ENCODE measurements around the gene C11orf71.
A peak's percentile ranks its signal among the peaks of the same experiment; 100 is the strongest.

C11orf71 gene

GRCh38 chr11:114400216-114400914 lies at the start of gene C11orf71, which contains the start of gene RBM7:
TSS of gene C11orf71 (minus strand) at chr11:114400511. CDS start at chr11:114400331, 180 bp downstream.
TSS of gene RBM7 (plus strand) at chr11:114400666. CDS start at chr11:114400672, 6 bp downstream.
- H3K9me3 Mint-ChIP-seq = no peaks in the 10 kb centered on the region
- peak within 1 kb of the TSS; percentile 99 for H3K27ac Mint-ChIP-seq
- H3K4me1 Mint-ChIP-seq = peaks cover 34% of the 10 kb centered on the region
- DNase-seq (ENCODE audit: low spot score in 2 of 2) (peak; percentile 94 to 98), ATAC-seq (peak; percentile 97)
- peaks cover 53% of the 10 kb centered on the region for H3K36me3 Mint-ChIP-seq
- H3K4me3 Mint-ChIP-seq = peak within 1 kb of the TSS; percentile 92

DNA sequence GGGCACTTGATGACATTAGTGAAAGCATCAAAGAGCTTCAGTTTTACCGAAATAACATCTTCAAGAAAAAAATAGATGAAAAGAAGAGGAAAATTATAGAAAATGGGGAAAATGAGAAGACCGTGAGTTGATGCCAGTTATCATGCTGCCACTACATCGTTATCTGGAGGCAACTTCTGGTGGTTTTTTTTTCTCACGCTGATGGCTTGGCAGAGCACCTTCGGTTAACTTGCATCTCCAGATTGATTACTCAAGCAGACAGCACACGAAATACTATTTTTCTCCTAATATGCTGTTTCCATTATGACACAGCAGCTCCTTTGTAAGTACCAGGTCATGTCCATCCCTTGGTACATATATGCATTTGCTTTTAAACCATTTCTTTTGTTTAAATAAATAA lies 49.5 kb upstream of the C11orf71 start:
- Mint-ChIP-seq H3K36me3 (peaks cover 57% of the 10 kb centered on the region), H3K4me1 (peaks cover 13% of the 10 kb centered on the region), H3K4me3 (no peak overlapping the region), H3K27ac (no peak overlapping the region), H3K9me3 (no peaks in the 10 kb centered on the region)
- DNase-seq (ENCODE audit: low spot score in 2 of 2) = no peak
- no peak for ATAC-seq

DNA sequence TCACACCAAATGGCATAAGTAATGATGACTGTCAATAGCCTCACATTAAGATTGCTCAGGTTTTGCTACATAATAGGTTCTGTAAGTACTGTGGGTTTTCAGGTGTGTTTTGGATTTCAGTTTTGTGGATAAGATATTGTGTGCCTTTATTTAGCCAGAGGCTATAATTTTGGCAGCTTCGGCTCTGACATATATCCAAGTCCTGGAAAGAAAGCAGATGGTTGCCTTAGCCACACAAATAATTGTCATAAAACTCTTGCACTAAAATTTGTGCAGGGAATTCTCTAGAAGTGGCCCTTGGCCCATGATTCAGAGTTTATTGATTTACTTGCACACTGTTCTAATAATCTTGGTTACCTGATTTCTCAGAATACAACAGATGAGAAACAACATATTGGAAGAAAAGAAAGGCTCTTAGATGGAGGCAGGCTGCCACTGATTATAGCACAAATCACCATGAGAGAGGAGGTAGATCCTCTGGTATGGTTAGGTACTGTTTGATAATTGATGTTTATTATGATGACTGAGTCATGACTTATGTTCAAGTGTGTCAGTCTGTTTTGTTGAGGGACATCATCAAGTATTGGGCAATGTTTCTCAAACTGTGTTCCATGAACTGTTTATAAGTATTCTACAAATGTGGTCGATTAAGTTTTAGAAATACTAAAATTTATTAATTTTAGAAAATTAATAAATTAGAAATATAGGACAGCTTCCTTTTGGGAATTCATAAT lies 48.6 kb upstream of the C11orf71 start:
- Mint-ChIP-seq H3K36me3 (peaks cover 66% of the 10 kb centered on the region), H3K27ac (no peak overlapping the region), H3K4me1 (peaks cover 13% of the 10 kb centered on the region), H3K4me3 (no peak overlapping the region), H3K9me3 (no peaks in the 10 kb centered on the region)
- ATAC-seq = no peak
- no peak for DNase-seq (ENCODE audit: low spot score in 2 of 2)

DNA sequence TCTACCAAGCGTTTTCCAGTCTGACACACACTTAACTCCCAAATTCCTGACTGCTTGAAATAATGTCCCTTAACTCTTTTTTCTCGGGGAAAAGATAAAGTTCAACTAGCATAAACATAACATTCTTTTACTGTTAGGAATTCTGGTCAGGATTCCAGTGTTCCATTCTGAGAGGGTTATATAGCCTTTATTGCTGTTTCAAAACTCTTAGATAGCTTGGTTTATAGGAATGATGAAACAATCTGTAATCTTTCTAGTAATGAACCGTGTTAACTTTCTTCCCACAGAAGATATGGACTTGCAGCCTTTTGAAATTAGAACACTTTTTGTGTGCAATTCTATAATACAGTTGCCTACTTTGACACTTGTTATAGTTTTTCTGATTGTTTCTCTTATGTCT lies 47.6 kb upstream of the C11orf71 start:
- no peak overlapping the region for H3K27ac Mint-ChIP-seq
- DNase-seq (ENCODE audit: low spot score in 2 of 2) (no peak), ATAC-seq (no peak)
- H3K9me3 Mint-ChIP-seq = no peaks in the 10 kb centered on the region
- H3K36me3 Mint-ChIP-seq = peaks cover 76% of the 10 kb centered on the region
- H3K4me3 Mint-ChIP-seq = no peak overlapping the region
- peaks cover 13% of the 10 kb centered on the region for H3K4me1 Mint-ChIP-seq

DNA sequence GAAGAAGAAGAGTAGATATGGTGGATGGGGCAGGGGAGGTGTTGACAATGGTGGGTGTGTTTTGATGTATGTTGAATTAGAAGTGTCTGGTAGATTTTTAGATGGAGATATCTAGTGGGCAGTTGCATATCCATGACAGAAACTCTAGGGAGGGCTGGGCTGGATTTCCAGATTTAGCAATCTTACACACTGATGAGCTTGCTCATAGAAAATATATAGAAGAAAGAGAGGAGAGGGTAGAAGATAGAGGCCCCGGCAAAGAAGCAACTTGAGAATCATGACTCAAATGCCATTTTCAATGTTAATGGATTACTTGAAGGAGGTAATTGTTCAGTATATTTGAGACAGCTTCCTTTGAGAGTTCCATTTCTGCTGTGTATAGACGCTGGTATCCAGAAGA lies 47.1 kb upstream of the C11orf71 start:
- Mint-ChIP-seq H3K4me3 (no peak overlapping the region), H3K27ac (no peak overlapping the region), H3K9me3 (no peaks in the 10 kb centered on the region), H3K36me3 (peaks cover 78% of the 10 kb centered on the region), H3K4me1 (peaks cover 13% of the 10 kb centered on the region)
- ATAC-seq (no peak), DNase-seq (ENCODE audit: low spot score in 2 of 2) (no peak)

GRCh38 chr11:114442536-114442935 lies 42.2 kb upstream of the C11orf71 start:
- Mint-ChIP-seq H3K27ac (no peak overlapping the region), H3K4me3 (no peak overlapping the region), H3K4me1 (peaks cover 42% of the 10 kb centered on the region), H3K36me3 (peaks cover 62% of the 10 kb centered on the region), H3K9me3 (no peaks in the 10 kb centered on the region)
- no peak for DNase-seq (ENCODE audit: low spot score in 2 of 2)
- no peak for ATAC-seq

DNA sequence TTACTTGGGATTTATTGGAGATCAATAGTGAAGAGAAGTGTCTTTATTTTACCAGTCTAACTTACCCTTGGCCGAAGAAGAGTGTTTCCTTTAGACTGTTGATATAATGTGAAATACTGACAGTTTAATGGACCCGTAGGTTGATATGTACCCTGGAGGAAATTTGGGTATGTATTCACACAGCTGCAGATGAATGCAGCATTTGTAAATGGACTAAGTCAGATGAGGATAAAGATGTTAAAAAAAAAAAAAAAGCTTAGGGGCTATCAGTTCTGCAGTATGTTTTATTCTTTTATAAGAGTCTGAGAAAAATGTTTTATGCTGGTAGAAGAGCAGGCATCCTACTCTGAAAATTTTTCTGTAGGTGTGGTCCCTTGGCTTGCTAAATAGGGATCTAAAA lies 41.6 kb upstream of the C11orf71 start:
- Mint-ChIP-seq H3K4me3 (no peak overlapping the region), H3K27ac (no peak overlapping the region), H3K9me3 (no peaks in the 10 kb centered on the region), H3K36me3 (peaks cover 56% of the 10 kb centered on the region), H3K4me1 (peaks cover 36% of the 10 kb centered on the region)
- DNase-seq (ENCODE audit: low spot score in 2 of 2) = no peak
- ATAC-seq = no peak

- peaks cover 48% of the 10 kb centered on the region for H3K36me3 Mint-ChIP-seq
- peak overlapping the region; percentile 99 for H3K4me3 Mint-ChIP-seq
- no peak overlapping the region for H3K27ac Mint-ChIP-seq
These were observed 40.9 kb upstream of the C11orf71 start for GRCh38 chr11:114440971-114441763.

GRCh38 chr11:114440121-114440860 lies 40.0 kb upstream of the C11orf71 start:
- Mint-ChIP-seq H3K4me3 (peak overlapping the region; percentile 99), H3K36me3 (peaks cover 42% of the 10 kb centered on the region), H3K27ac (peak overlapping the region; percentile 97), H3K4me1 (peaks cover 29% of the 10 kb centered on the region), H3K9me3 (no peaks in the 10 kb centered on the region)
- ATAC-seq = no peak
- no peak for DNase-seq (ENCODE audit: low spot score in 2 of 2)

More at GRCh38 chr11:114440971-114441763, 40.9 kb upstream of the C11orf71 start:
- no peak for DNase-seq (ENCODE audit: low spot score in 2 of 2)
- ATAC-seq = no peak
- H3K9me3 Mint-ChIP-seq = no peaks in the 10 kb centered on the region
- peaks cover 30% of the 10 kb centered on the region for H3K4me1 Mint-ChIP-seq

GRCh38 chr11:114439229-114440120 lies 39.2 kb upstream of the C11orf71 start, which contains the start of gene REXO2:
TSS of gene REXO2 (plus strand) at chr11:114439467. CDS start at chr11:114439529, 62 bp downstream.
- ATAC-seq (peak; percentile 98), DNase-seq (ENCODE audit: low spot score in 2 of 2) (peak; percentile 84 to 95)
- H3K4me1 Mint-ChIP-seq = peaks cover 29% of the 10 kb centered on the region
- peaks cover 37% of the 10 kb centered on the region for H3K36me3 Mint-ChIP-seq
- no peaks in the 10 kb centered on the region for H3K9me3 Mint-ChIP-seq
- H3K27ac Mint-ChIP-seq = peak within 1 kb of the TSS; percentile 97
- H3K4me3 Mint-ChIP-seq = peak within 1 kb of the TSS; percentile 99

DNA sequence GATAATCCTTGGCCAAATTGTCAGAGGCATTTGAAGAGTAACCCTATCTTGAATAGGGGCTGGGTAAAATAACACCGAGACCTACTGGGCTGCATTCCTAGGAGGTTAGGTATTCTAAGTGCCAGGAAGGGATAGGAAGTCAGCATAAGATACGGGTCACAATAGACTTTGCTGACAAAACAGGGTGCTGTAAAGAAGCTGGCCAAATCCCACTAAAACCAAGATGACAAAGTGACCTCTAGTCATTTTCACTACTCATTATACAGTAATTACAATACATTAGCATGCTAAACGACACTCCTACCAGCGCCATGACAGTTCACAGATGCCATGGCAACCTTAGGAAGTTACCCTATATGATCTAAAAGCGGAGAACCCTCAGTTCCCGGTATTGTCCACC lies 38.0 kb upstream of the C11orf71 start:
- DNase-seq (ENCODE audit: low spot score in 2 of 2) = no peak
- Mint-ChIP-seq H3K9me3 (no peaks in the 10 kb centered on the region), H3K27ac (no peak overlapping the region)

GRCh38 chr11:114433376-114433775 lies 33.1 kb upstream of the C11orf71 start:
- H3K4me1 Mint-ChIP-seq = no peaks in the 10 kb centered on the region
- H3K36me3 Mint-ChIP-seq = no peaks in the 10 kb centered on the region
- H3K9me3 Mint-ChIP-seq = no peaks in the 10 kb centered on the region
- ATAC-seq (no peak), DNase-seq (ENCODE audit: low spot score in 2 of 2) (no peak)
- no peak overlapping the region for H3K4me3 Mint-ChIP-seq
- no peak overlapping the region for H3K27ac Mint-ChIP-seq

More for the DNA sequence above, 38.0 kb upstream of the C11orf71 start:
- Mint-ChIP-seq H3K4me3 (no peak overlapping the region), H3K4me1 (peaks cover 29% of the 10 kb centered on the region), H3K36me3 (peaks cover 27% of the 10 kb centered on the region)
- ATAC-seq = no peak

- DNase-seq (ENCODE audit: low spot score in 2 of 2) = no peak
- H3K36me3 Mint-ChIP-seq = no peaks in the 10 kb centered on the region
- ATAC-seq = no peak
- H3K27ac Mint-ChIP-seq = no peak overlapping the region
- no peaks in the 10 kb centered on the region for H3K9me3 Mint-ChIP-seq
- no peak overlapping the region for H3K4me3 Mint-ChIP-seq
- H3K4me1 Mint-ChIP-seq = no peaks in the 10 kb centered on the region
These were observed 32.6 kb upstream of the C11orf71 start for GRCh38 chr11:114432893-114433292.

DNA sequence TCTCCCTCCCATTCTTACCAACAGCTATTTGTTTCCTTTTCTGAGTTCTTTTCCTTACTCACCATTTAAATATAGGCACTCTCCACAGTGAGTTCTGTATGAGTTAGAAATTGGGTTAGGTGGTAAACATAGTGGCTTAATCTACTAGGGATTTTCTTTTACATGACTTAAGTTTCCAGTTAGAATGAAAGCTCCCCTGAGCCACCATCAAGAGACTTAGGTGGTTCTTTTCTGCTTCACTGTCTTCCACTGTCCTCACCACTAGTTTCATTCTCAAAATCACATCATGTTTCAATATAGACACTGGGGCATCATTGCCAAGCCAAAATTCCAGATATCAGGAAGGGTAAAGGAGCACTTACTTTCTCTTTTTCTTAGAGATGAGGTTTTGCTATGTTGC lies 30.0 kb upstream of the C11orf71 start:
- ATAC-seq (peak; percentile 36), DNase-seq (ENCODE audit: low spot score in 2 of 2) (no peak)
- no peak overlapping the region for H3K27ac Mint-ChIP-seq
- no peaks in the 10 kb centered on the region for H3K9me3 Mint-ChIP-seq
- H3K36me3 Mint-ChIP-seq = no peaks in the 10 kb centered on the region
- H3K4me3 Mint-ChIP-seq = no peak overlapping the region
- no peaks in the 10 kb centered on the region for H3K4me1 Mint-ChIP-seq
